Retina (tissue), 1 donor: ENCODE data around the gene KCTD17.

ENCODE experiments used
- DNase-seq: peaks from one replicate; pipeline ENCODE4 v3.0.0-alpha.2; 2016

KCTD17 gene, protein sequence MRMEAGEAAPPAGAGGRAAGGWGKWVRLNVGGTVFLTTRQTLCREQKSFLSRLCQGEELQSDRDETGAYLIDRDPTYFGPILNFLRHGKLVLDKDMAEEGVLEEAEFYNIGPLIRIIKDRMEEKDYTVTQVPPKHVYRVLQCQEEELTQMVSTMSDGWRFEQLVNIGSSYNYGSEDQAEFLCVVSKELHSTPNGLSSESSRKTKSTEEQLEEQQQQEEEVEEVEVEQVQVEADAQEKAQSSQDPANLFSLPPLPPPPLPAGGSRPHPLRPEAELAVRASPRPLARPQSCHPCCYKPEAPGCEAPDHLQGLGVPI

DNA sequence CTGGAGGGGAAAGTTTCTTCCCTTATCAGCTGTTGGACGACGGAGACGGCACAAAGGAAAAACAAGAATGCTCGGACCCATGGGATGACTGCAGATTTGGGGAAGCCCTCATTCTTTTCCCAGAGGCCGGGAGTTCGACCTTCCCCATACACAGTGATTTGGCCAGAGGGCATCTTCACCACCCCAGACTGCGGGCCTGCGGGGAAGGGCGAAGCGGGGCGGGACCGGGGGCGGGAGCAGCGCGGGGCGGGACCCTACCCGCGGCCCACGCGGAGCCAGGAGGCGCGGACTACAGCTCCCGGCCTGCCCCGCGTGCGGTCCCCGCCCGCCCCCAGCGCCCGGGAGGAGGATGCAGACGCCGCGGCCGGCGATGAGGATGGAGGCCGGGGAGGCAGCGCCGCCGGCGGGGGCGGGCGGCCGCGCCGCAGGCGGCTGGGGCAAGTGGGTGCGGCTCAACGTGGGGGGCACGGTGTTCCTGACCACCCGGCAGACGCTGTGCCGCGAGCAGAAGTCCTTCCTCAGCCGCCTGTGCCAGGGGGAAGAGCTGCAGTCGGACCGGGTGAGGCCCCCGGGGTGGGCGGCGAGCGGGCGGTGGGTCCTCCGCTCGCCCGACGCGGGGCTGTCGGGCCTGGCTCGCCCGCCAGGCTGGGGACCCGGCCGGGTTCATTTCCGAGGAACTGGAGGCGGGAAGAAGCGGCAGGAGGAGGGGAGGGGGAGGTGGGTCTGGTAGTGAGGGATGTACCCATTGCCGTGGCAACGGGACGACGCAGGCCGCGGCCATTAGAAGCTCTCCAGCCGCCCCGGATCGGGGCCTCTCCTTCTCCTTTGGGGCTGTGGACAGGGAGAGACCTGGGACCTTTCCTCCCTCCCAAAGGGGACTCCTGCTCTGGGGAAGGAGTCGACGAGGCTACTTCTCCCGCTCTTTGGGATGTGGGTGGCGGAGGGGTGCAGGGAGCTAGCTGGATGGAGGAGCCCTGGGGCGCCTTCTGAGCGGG, at the start of gene KCTD17:
Gene KCTD17 (plus strand): TSS at position 352 of the 995 bp plus-strand sequence. CDS start 19 bp downstream, at position 371.
- DNase-seq, result peak; percentile 68

DNA sequence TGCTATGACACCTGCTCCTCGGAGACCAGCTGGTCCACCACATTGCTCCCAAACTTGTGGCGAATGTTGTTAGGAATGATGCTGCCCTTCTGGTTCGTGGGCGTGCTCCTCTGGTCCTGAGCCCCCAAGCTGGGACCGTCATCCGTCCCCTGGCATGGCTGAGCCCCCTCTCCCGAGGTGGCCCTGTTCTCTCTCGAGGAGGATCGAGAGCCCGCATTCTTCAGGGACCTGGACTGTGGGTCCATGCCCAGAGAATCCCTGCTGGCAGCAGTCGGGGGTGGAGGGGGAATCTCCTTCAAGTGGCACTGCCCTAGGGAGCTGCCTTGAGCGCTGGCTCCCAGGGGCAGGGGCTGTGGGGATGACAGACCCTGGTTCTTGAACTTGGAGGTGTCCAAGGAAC, 49.7 kb upstream of the KCTD17 start:
- DNase-seq, result no peak

DNA sequence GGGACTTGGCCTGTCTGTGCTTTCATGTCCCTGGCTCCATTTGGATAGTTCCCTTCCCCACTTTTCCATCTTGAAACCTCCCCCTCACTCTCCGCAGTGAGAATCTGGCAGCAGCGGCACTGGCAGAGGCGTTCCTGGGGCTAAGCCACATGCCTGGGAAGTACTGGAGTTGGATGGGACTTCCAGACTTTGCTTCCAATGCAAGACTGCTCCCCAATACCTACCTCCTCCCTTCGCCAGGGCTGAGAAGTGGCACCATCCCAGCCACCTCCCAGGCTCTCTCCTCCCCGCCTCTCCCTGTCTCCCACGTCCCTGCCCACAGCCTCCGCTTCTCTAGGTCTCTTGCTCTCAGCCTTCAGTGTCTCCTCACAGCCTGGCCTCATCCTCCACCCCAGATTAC, 48.9 kb upstream of the KCTD17 start:
- no peak for DNase-seq

DNA sequence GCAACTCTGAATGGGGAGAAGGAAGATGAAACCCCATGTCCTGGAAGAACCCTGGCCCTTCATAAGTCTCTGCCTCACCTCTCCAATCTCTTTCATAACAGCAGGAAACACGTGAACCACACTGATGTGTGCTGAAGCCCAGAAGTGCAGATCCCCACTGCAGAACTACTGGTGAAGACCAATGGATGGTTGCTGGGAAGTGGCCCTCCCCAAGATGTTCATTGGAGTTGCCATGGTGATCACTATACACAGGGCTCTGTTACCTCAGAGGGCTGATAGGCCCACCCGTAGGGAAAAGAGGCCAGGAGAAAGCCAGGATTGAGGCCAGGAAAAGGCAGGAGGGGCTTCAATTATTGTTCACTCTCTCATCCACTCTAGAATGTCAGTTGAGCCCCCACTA, 43.9 kb upstream of the KCTD17 start:
- DNase-seq, result peak; percentile 23

DNA sequence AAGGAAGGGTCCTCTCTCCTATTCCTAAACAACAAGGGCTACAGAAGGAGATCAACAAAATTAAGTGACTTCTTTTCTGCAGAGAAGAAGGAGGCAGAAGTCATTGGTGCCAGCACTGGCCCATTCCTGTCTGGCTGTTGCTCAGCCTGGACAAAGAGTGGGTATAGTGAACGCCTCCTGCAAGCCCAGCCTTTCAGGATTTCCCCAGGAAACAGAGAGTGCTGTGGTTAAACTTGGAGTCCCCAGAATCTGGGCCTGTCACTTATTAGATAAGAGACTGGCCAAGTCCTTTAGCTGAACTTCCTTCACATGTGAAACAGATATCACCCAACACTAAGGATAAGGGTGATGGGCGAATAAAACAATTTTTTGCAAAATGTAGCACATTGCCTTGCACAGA, 43.2 kb upstream of the KCTD17 start:
- DNase-seq, result no peak

DNA sequence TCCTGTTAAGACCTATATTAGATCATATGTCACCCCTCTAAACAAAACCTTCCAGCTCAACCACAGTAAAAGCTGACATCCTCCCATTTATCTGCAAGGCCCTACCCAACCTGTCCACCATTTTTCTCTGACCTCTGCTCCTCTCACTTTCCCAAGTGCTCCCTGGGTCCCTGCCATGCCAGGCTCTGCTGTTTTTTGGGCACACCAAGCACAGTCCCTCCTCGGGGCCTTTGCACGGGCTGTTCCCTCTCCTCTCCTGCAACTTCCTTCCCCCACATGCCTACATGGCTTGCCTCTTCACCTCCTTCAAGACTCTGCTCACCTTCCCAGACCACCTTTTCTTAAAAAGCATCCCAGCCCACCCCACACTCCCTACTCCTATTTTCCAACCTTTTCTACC, 42.1 kb upstream of the KCTD17 start:
- no peak for DNase-seq

DNA sequence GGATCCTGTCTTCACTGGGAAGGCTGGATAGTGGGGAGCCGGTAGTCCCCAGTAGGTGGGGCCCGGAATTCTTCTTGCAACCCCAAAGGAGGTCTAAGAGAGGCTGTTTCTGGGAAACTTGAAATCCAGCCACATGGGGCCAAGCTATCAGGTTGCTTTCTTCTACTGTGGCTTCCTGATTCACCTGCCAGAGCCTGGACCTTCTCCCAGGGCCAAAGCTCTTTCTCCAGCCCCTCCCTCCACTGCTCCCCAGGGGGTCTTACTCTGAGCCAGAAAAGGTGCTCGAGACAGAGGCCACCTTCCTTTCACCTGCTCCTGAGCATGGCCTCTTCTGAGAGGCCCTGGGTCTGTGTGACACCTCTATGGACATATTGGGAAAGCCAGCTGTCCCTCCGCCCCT, 41.4 kb upstream of the KCTD17 start:
- DNase-seq, result no peak

DNA sequence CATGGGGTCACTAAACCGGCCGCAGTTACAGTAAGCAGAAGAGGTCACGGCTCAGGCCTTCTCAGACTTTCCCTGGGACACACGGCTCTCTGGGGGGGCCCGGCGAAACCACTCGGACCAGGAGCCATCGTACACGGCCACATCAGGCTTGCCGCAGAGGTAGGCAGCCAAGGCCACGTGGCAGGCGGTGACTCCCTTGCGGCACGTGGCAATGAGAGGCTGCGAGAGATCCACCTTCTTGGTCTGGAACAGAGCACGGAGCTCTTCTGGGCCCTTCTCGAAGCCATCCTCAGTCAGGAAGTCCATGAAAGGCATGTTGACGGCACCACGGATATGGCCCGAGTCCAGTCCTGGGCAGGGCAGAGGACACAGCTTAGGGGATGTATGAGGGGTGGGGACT, 40.6 kb upstream of the KCTD17 start:
- no peak for DNase-seq

DNA sequence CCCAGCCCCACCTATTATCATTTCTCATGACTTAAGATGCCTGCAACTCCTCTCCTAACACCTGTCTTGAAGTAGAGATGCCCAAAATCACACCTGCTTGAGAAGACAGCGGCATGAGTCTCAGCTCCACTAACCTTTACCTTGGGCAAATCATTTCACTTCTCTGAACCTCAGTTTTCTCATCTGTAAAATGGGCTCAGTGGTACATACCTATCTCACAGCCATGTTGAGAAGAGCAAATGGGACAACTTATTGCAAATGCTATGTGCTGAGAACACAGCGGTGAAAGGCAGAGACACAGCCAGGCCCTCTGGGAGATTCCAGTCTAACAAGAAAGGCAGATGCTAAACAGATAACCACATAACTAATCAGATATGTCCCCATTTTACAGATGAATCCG, 40.1 kb upstream of the KCTD17 start:
- DNase-seq, result no peak

DNA sequence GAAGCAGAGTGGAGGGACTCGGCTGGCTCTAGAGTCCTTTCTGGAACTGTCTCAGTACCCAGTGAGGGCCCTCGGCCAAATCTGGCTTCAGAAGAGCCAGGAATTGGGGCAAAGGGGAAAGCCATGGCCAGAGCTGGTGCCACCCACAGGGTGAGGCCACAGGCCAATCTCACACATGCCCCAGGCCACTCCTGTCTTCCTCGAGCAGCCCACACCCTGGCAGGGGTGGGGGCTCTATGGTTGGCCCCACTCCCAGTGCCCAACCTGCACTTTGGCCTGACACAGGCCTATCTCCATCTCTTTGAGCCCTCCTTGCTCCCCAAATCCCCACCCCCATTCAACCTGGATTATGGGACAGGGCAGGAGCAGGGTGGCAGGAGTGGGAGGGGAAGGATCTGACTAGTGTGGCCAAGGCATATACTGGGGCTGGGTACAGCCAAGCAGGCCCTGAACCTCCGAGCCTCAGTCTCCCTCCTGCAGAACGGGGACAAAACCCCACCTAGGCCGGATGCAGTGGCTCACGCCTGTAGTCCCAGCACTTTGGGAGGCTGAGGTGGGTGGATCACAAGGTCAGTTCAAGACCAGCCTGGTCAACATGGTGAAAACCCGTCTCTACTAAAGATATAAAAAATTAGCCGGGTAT, 39.2 kb upstream of the KCTD17 start:
- no peak for DNase-seq

DNA sequence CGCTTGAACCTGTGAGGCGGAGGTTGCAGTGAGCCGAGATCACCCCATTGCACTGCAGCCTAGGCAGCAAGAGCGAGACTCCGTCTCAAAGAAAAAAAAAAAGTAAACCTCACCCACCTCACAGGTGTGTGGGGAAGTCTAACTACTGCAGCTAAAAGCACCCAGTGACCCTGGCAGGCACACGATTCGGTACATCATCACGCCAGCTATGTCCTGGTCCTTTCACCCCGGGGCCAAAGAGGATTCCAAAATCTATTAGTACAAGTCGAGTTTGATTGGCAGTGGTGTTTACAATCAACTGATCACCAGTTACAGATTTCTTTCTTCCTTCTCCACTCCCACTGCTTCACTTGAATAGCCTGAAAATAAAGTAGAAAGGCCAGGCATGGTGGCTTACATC, 38.6 kb upstream of the KCTD17 start:
- no peak for DNase-seq

DNA sequence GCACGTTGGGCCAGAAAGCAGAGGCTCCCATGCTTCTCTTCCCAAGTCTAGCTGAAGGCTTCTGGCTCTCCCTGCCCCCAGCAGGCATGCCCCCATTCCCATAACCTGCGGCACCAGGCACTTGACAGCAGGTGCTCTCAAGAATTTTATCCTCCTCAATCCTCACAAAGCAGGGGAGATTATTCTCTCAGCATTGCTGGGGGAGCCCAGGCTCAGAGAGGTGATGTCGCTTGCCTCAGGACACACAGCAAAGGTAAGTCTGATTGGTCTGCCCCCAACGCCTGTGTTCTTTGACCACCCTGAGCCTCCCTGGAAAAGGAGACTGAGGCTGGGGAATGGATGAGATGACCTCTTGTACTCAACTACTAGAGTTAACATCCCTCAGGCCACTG, 37.1 kb upstream of the KCTD17 start:
- no peak for DNase-seq

DNA sequence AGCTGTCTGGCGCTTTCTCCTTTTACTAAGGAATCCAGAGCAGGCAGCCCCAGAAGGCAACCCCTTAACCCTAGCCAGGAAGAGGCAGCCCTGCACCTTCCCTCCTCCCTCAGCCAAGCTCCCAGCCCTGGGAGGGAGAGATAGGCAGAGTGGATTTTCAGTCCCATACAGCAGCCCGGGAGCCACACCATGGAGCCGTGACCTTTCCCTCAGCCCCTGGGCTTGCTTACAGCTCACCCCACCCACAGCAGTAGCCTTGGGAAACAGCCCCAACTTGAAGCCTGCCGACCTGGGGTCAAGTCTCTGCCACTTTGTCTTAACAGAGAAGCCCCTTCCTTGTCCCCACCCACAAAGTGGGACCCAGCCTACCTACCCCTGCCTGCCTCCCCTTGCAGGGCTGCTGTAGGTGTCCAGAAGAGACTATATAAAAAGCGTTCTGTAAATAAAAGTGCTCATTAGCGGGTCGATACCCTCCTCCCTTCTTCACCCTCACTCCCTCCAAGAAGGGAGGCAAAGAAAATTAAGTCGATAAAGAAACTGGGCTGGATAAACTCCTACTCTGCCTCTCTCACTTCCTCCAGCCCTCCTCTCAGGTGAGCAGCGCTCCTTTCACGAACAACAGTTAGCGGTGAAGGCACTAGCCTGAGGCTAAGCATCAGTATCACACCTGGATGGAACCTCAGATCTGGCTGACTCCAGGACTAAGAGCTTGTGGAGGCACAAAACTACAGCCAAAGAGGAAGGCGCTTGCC, 36.5 kb upstream of the KCTD17 start:
- no peak for DNase-seq

DNA sequence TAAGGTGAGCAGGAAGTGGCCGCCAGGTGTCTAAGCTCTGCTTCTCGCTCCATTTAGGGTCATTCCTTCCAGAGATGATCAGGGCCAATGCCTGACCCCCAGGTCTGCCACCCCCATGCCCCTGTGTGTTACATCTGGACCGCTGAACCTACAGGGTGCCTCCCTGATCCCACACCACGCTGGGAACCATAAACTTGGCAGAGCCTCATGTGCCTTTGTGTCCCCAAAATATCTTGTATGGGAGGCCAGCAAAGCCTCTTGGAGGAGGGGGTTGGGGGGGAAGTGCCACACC, 36.0 kb upstream of the KCTD17 start:
- DNase-seq, result no peak

DNA sequence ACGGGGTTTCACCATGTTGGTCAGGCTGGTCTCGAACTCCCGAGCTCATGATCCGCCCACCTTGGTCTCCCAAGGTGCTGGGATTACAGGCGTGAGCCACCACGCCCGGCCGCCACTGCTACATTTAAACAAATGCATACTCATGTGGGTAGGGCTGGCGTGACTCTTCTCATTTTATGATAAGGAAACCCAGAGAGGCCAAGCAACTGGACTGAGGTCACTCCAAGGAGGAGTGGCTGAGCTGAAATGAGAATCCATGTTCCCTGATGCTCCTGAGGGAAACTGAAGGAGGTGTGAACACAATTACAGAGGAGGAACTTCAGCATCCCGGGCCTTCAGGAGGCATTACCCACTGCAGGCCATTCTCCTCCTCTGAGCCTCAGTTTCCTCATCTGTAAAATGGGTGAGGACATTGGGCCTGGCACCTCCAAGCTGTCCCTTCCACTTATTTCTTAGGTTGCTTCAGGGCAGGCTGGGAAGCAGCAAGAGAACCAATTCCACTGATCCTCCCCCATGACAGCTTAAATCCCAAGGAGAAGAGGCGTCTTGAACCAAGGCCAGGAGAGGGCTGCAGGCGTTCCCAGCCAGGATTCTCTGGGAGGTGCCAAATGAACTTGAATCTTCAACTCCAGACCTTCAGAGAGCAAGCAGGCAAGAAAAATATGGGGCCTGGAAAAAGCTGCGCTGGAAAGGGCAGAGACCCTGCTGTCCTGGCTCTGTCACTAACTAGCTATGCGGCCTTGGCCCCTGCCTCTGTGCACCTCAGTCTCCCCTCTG, 35.2 kb upstream of the KCTD17 start:
- no peak for DNase-seq

DNA sequence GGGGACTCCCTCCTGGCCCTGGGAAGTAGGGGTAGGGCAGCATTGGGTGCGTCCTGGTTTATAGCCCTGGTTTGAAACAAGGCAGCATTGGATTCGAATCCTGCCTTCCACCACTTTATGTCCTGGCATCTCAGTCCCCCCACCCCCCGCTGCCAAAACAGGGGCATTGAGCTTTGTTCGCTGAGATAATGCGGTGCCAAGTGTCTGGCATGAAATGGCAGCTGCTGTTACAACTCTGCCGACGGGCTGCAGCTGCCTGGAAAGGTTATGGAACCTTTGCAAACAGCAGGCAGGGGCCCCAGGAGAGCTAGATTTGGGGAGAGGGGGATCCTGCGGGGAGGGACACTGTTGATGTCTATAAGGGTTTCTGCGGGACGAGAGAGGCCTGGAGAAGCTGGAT, 34.2 kb upstream of the KCTD17 start:
- DNase-seq, result no peak

DNA sequence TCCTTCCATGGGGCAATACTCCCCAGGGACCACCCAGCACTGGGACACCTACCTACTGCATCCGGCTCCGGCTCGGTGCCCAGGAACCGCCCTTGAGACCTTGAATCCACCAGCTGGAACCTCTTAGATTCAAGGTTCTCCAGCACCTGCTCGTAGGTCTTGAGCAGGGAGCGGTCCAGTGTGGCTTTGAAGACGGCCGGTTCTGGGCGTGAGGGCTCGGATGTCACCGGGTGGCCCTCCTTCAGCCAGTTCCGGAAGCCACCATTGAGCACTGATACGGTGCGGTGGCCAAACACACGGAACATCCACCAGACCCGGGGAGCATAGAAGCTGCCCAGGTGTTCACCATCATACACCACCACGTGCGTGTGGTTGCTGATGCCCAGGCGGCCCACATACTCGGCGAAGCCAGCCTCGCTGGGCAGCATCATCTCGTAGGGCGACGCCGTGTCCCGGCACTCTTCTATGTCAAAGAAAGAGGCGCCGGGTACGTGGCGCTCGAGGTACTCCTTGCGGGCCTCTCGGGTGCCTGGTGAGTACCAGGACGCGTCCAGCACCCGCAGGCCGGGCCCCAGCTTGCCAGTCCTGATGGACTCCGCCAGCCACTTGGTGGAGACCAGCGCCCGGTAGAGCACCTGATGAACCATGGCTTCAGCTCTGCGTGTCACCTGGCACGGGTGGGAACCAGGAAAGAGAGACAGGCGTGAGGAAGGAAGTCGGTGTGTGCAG, 33.3 kb upstream of the KCTD17 start:
- no peak for DNase-seq

DNA sequence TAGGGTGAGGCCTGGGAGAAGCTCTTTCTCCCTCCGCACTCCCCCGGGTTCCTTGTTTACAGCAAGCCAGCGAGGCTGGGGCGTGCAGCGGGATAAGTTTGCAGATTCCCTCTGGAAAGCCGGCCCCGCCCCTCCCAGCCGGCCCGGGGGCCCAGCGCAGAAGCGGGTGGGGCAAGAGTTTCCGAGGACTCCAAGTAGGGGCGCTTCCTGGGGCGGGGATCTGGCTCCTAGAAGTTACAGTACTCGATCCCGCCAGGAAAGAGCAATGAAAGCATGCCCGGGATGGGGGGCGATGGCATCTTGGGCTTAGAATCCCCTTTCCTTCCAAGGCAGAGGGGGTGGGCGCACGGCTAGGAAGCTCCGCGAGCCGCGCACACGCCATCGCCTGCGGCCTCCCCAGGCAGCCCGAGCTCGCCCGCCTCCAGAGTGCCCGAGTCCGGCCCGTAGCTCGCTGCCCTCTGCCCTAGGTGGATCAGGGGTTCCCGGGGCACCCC, 32.7 kb upstream of the KCTD17 start:
- DNase-seq, result peak; percentile 80

DNA sequence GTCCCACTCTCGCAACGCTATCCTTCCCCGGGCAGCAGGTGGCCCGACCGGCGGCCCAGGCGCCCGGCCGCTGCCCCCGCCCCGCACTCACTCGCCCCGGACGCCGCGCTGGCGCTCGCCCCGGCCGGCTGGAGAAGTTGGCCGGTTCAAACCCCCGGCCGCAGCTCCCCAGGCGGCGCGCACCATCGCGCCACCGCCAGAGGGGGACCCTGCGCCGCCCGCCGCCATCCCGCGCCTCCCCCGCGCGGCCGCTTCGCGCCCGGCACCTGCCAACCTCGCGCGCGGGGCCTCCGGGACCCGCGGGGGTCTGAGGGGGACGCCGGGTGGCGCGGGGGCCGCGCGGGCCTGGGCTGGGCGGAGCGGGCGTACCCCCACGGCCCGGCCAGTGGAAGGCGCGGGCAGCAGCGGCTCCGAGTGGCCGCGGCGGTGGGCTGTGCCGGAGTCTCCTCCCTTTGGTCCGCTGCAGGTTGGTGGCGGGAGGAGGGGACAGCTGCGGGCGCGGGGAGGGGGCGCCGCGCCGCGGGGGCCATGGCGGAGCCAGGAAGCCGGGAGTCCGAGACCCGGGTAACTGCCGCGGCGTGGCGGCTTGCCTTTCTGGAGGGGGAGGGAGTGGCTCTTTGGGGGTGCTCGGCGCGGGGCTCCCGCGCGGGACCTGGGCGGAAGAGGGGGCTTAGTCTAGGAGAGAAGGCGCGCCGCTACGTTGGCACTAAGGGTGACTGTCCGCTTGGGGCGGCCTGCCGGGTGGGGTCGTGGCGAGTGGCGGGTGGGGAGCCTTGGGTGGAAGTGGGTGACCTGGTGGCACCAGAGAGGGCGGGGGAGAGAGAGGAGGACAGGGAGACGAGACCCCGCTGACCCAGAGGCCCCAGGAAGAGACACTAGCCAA, 32.0 kb upstream of the KCTD17 start, which contains the start of the genes MPST and TST:
Gene MPST (plus strand): TSS at position 434 of the 883 bp plus-strand sequence. CDS start 95 bp downstream, at position 529.
Gene TST (minus strand): TSS at position 139 of the 883 bp plus-strand sequence. CDS start 715 bp downstream, outside the sequence.
- DNase-seq, result peak; percentile 77

DNA sequence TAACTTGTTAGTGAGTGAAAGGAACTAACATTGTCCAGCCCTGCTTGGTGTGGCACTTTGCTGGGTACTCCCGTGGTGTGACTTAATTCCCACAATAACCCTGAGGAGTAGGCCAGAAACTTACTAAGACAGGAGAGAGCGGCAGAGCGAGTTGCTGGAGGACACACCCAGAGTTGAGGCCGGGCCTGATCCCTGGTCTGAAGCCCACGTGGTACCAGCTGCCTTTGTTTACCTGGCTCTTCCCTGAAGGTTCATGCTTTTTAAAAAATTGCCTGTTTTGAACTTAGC, 31.4 kb upstream of the KCTD17 start:
- no peak for DNase-seq
